Measurements from ENCODE around the gene ZCCHC14.
"Not testable (repeated sequence)": the region's sequence is repeated elsewhere in the genome, so short reads cannot be mapped to it uniquely, and the experiment has no call there.

Gene ZCCHC14

DNA sequence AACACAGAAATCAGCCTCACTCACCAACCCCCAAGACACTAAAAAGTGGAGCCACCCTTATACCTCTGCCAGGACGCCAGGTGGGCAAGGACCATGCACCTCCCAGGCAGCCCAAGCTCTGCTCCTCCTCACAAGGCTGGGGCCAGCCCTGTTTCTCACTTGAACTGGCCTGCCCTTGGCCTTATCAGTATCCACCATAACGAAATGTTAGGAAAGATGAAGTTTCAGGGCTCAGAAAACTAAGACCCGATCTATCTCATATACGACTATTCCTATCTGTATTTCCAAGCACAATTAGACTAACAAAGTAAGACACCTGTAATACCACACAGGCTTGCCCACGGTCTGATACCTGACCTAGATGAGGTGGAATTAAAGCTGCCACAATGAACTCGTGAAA lies 116.2 kb downstream of the ZCCHC14 start:
- DNase-seq: no peak

- no peak for DNase-seq
Measured at GRCh38 chr16:87375426-87376135, 117.2 kb downstream of the ZCCHC14 start.

GRCh38 chr16:87374313-87374712 lies 118.5 kb downstream of the ZCCHC14 start:
- no peak for DNase-seq

- no peak for DNase-seq
Measured at GRCh38 chr16:87372305-87372704, 120.5 kb downstream of the ZCCHC14 start.

DNA sequence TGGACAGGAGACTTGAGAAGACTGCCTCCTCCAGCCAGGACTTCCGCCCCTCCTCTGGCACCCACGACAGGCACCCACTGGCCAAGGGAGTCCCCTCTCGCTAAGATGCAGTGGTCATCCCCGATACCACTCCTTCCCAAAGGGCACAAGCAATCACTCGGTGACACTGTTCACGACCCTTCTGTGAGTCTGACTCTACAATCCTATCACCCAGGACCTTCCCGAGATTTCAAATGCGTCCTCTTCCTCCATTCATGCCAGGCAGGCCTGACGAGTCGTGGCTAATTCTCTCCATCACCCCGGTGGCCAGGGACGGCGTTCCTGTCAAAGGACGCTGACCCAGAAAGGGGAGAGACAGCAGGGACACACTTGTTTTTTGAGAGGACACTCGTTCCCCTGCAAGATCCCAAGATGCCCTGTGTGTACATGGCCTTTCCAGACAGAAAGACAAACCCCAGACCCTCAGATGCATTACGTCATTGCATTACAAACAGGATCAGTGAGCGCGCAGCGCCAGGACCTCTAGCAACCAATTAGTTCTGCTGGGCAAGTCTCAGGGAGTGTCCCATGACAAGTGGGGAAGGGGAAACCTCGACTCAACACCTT lies 121.5 kb downstream of the ZCCHC14 start:
- DNase-seq: no peak

- DNase-seq: no peak
Measured at GRCh38 chr16:87369796-87370719, 122.8 kb downstream of the ZCCHC14 start.

DNA sequence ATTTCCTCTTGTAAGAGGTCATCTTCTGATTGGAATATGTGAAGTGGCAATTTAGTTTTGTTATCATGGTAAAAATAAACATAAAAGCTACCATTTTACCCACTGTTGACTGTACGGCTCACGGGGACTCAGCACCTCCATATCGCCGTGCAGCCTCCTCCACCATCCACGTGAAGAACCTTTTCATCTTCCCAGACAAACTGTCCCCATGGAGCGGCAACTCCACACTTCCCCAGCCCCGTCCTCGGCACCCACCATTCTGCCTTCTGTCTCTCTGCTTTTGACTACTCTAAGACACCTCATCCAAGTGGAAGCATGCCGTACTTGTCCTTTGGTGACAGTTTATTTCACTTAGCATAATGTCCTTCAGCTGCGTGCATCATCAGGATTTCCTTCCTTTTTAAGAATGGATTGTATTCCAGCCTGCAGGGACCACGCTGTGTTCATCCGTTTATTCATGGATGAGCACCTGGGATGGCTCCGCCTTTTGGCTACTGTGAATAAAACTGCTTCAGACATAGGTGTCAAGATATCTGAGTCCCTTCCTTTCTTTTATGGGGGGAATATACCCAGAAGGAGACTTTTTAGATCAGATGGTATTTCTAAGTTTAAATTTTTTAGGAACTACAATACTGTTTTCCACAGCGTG lies 123.6 kb downstream of the ZCCHC14 start:
- DNase-seq: no peak

GRCh38 chr16:87368029-87368770 lies 124.6 kb downstream of the ZCCHC14 start:
- no peak for DNase-seq

- DNase-seq: no peak
Measured at GRCh38 chr16:87367529-87367928, 125.3 kb downstream of the ZCCHC14 start.

GRCh38 chr16:87366930-87367329 lies 125.9 kb downstream of the ZCCHC14 start:
- DNase-seq: no peak

GRCh38 chr16:87366288-87366687 lies 126.5 kb downstream of the ZCCHC14 start:
- DNase-seq: no peak

- no peak for DNase-seq
Measured at GRCh38 chr16:87365021-87365713, 127.7 kb downstream of the ZCCHC14 start.

DNA sequence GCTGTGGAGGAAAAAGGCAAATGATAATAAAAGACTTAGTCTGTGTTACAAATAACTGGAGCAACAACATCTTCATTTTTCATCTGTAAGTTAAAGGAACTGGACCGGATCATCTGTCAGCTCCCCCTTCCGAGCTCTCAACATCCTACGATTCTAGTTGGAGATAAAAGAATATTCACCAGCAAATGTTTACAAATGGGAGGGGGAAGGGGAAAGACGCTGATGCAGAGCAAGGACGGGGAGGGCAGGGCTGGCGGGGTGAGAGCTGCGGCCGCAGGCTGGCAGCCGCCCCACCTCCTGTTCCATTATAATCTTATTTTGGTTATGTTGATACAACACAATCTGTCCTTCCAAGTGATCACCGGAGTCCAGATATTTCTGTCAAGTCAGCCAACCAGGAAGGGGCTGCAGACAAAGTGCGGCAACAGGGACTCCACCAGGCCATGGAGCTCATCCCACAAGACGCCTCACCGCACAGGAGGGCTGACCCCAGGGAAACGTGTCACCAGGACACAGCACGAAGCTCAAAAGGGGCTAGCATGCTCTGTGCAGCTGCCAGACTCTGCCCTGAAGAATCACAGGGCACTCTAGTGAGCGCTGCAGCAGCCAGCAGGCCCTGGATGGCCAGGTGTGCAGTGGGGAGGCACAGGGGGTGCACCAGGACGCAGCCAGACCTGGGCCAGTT lies 128.9 kb downstream of the ZCCHC14 start:
- DNase-seq: no peak

DNA sequence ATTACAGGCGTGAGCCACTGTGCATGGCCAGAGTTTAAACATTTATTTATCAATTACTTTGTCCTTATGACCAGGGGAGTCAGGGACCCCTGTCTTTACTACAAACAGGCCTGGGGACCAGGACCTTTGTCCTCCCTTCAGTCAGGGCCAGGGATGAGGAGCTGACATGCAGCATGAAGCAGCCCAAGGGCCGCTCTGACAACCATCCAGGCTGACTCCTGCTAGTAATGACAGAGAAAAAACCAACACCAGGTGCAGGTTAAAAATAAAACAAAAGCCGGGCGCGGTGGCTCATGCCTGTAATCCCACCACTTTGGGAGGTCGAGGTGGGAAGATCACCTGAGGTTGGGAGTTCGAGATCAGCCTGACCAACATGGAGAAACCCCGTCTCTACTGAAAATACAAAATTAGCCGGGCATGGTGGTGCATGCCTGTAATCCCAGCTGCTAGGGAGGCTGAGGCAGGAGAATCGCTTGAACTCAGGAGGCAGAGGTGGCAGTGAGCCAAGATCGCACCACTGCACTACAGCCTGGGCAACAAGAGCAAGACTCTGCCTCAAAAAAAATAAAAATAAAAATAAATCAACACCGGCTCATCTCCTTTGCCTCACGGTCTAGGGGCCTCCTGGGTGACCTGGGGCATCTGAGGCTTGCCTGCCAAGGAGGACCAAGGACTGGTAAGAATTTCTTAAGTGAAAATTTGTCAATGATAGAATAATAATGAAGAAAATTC lies 129.8 kb downstream of the ZCCHC14 start:
- not testable (repeated sequence) for DNase-seq

- no peak for DNase-seq
Measured at GRCh38 chr16:87361916-87362619, 130.8 kb downstream of the ZCCHC14 start.

DNA sequence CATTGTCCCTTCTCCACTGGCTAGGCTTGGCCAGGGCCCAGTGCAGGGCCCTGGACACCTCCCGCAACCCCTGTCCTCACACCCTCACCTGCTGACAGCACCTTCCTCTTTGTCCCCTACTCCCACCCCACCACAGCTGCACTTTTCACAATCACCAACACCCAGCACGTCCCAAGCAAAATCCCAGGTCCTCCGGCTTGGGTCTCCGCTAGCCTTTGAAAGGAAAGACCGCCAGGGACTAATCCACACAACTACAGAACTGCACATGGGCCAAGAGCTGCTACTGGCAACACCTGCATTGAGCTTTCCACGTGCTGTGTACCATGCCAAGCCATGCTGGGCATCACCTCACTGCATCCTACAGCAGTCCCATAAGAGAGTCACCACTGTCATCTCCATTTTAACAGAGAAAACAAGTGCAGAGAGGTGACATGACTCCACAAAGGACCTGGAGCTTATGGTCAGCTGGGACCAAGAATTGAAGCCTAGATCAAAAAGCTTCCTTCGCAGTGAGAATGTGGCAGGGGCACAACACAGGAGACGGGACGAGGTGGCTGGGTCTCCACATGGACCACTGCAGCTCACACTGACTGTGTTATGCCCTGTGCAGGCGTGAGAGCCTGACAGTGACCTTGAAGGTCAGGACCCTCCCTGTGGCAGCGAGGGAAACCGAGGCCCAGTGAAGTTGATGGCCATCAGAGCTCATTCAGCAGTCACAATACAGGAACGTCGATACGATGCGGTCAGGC lies 131.8 kb downstream of the ZCCHC14 start:
- no peak for DNase-seq

DNA sequence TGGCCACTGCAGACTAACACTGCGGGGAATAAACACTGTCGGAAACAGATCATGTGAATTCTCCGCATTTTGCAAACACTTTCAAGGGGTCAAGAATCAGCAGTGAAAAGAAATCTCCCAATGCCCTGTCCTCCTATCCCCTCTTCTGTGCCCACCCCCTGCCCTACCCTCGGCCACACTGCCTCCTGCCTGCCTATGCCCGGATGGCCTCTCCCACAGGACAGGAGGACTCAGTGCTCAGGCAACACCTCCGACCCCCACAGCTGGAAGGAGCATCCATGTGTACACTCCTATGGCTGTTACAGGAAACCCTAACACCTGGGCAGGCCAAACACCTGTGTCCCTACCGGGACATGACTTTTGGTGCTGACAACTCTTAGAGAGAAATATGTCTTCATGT lies 133.7 kb downstream of the ZCCHC14 start:
- no peak for DNase-seq

DNA sequence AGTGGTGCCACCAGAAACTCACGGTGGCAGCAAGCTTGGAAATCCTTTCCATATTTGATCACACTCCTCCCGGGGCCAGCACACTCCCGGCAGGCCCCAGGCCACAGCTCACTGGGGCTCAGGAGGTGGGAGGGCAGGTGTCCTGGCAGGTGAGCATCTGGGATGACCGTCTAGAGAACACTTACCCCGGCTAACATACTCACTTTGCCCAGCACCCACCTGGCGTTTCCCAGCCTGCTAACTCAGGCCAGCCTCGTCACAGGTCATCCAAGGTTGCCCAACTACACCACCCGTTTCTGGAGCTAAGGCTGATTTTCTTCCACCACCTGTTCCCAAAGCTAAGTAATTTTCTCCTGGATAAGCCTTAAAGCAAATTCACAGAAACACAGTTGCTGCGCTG lies 134.1 kb downstream of the ZCCHC14 start:
- DNase-seq: no peak

DNA sequence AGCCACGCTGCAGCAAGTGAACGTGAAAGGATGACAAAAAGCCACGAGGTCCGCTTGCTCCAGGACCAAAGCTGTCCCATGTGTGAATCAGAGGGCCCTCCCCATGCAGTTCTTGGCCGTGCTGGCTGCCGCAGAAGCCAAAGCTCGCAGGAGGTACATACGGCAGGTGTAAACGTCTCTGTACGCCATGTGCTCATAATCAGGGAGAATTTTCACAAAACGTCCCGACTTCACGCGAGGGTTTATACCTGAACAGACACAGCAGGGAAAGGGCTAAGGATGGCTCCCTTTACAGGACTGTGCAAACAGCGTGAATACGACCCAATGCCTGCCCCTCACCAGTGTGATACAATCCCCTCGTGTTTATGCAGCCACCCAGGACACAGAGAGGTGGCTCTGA lies 134.6 kb downstream of the ZCCHC14 start:
- DNase-seq: no peak

Measured in NCI-H226 (cell line).